HepG2 (cell line): ENCODE data around the gene FAAP20. TPM values are rescaled to one million over a fixed set of nuclear protein-coding genes. Genes with fewer than 3 reads are reported as not detected.

Source experiments
- HNF4G ChIP-seq, 2 experiments: sonication (generic) in 1 of 2; formaldehyde crosslinking in 1 of 2; IDR thresholded peaks; 2 replicates each; pipeline versions ENCODE4 v1.4.0 to v1.6.1; 2011 to 2020; ENCODE audit warnings: borderline replicate concordance in 2 of 2, low read depth in 2 of 2, mild to moderate bottlenecking in 2 of 2, low read length in 1 of 2, missing genetic modification reagents in 1 of 2, moderate library complexity in 1 of 2
- MIER3 ChIP-seq: IDR thresholded peaks from 2 replicates; pipeline ENCODE4 v1.6.1; 2016; ENCODE audit warnings: missing compliant biosample characterization, borderline replicate concordance
- MTA1 ChIP-seq: sonication (generic); formaldehyde crosslinking; IDR thresholded peaks from 2 replicates; pipeline ENCODE4 v1.4.0; 2020; ENCODE audit warnings: missing genetic modification reagents, mild to moderate bottlenecking, borderline replicate concordance
- NBN ChIP-seq: fragments of 450-650 bp; conservative IDR thresholded peaks from 2 replicates; pipeline ENCODE4 v1.6.1; 2017
- RARA ChIP-seq: IDR thresholded peaks from 2 replicates; pipeline ENCODE4 v1.6.1; 2016; ENCODE audit warnings: missing genetic modification reagents, missing compliant biosample characterization
- RBFOX2 ChIP-seq: fragments of 200-400 bp; formaldehyde crosslinking; IDR thresholded peaks from 2 replicates; pipeline ENCODE4 v1.6.1; 2017; ENCODE audit warnings: low read depth, mild to moderate bottlenecking, low read length
- SNAPC5 ChIP-seq: sonication (generic); formaldehyde crosslinking; IDR thresholded peaks from 2 replicates; pipeline ENCODE4 v1.8.1; 2023; ENCODE audit warnings: mild to moderate bottlenecking, missing genetic modification reagents, borderline replicate concordance
- SP1 ChIP-seq, 2 experiments: fragments of 450-650 bp in 1 of 2; sonication (generic) in 1 of 2; formaldehyde crosslinking in 1 of 2; IDR thresholded peaks; 2 replicates each; pipeline versions ENCODE4 v1.4.0 to v1.6.1; 2016 to 2020; ENCODE audit warnings: missing genetic modification reagents in 1 of 2
- TCF7L2 ChIP-seq: IDR thresholded peaks from 2 replicates; pipeline ENCODE4 v1.6.1; 2011; ENCODE audit warnings: mild to moderate bottlenecking, low read depth, low read length, moderate library complexity
- ZBTB40 ChIP-seq, 2 experiments: fragments of 450-650 bp in 1 of 2; sonication (generic) in 1 of 2; formaldehyde crosslinking in 1 of 2; IDR thresholded peaks; 2 replicates each; pipeline versions ENCODE4 v1.6.1 to v1.8.0; 2016 to 2022; ENCODE audit warnings: antibody characterized with exemption in 1 of 2, mild to moderate bottlenecking in 1 of 2, missing genetic modification reagents in 1 of 2
- ZBTB42 ChIP-seq: sonication (generic); formaldehyde crosslinking; IDR thresholded peaks from 2 replicates; pipeline ENCODE4 v1.5.0; 2020; ENCODE audit warnings: mild to moderate bottlenecking, missing genetic modification reagents
- ZFY ChIP-seq: sonication (generic); formaldehyde crosslinking; IDR thresholded peaks from 2 replicates; pipeline ENCODE4 v1.4.0; 2020; ENCODE audit warnings: missing genetic modification reagents
- ZNF160 ChIP-seq: sonication (generic); formaldehyde crosslinking; IDR thresholded peaks from 2 replicates; pipeline ENCODE4 v1.8.0; 2022; ENCODE audit warnings: mild to moderate bottlenecking, inconsistent platforms, missing genetic modification reagents
- ZNF547 ChIP-seq: sonication (generic); formaldehyde crosslinking; IDR thresholded peaks from 2 replicates; pipeline ENCODE4 v1.5.1; 2020; ENCODE audit warnings: mild to moderate bottlenecking, missing genetic modification reagents
- polyA plus RNA-seq, 8 experiments: library from polyadenylated mRNA; depleted of rRNA in 3 of 8; stranded (reverse) in 7 of 8; unstranded in 1 of 8; fragments of >200 nt; fragmentation: Illumina TruSeq in 4 of 8; extraction: Trizol in 4 of 8; gene quantifications; 2 replicates each; pipeline versions ENCODE4 v1.2.1 to v1.2.3, GENCODE V29; 2011 to 2016; ENCODE audit warnings: low read depth in 4 of 8, missing spikeins in 1 of 8, mixed read lengths in 1 of 8; ENCODE audit not compliant: insufficient read depth in 1 of 8
- total RNA-seq, 5 experiments: library from RNA; depleted of rRNA; stranded (reverse); fragments of >200 nt; fragmentation: Illumina TruSeq; extraction: Trizol; gene quantifications; 2 replicates each; pipeline ENCODE4 v1.2.3, GENCODE V29; 2016; ENCODE audit warnings: low read depth in 1 of 5
- TF ChIP-seq, protein P1 (sequence below): sonication (generic); formaldehyde crosslinking; IDR thresholded peaks from 2 replicates; pipeline ENCODE4 v1.8.1; 2023; ENCODE audit warnings: missing genetic modification reagents, inconsistent platforms, borderline replicate concordance
- TF ChIP-seq, protein P2 (sequence below): sonication (generic); formaldehyde crosslinking; IDR thresholded peaks from 2 replicates; pipeline ENCODE4 v1.4.0; 2020; ENCODE audit warnings: missing genetic modification reagents, borderline replicate concordance

The FAAP20 gene
- total and polyA plus RNA-seq, 2 of the 13 experiments (the other 11 are each of a cell fraction or from before 2014, with no cell fraction given): 9.6 to 10.8 TPM

- TF ChIP-seq, protein P1, sequence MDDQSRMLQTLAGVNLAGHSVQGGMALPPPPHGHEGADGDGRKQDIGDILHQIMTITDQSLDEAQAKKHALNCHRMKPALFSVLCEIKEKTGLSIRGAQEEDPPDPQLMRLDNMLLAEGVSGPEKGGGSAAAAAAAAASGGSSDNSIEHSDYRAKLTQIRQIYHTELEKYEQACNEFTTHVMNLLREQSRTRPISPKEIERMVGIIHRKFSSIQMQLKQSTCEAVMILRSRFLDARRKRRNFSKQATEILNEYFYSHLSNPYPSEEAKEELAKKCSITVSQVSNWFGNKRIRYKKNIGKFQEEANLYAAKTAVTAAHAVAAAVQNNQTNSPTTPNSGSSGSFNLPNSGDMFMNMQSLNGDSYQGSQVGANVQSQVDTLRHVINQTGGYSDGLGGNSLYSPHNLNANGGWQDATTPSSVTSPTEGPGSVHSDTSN (CRISPR knock-in tag): 0 out of 2 replicates have a peak, but pooled peaks have one; percentile 47
- TF ChIP-seq NBN: no peak
- no peak for TF ChIP-seq SNAPC5 (CRISPR knock-in tag)
- TF ChIP-seq RBFOX2: peak; percentile 84
- TF ChIP-seq ZBTB40 (IDR thresholded peaks at IDR 0.05): no peak
- TF ChIP-seq ZBTB40 (CRISPR knock-in tag; IDR thresholded peaks at IDR 0.05): no peak
- TF ChIP-seq, protein P2, sequence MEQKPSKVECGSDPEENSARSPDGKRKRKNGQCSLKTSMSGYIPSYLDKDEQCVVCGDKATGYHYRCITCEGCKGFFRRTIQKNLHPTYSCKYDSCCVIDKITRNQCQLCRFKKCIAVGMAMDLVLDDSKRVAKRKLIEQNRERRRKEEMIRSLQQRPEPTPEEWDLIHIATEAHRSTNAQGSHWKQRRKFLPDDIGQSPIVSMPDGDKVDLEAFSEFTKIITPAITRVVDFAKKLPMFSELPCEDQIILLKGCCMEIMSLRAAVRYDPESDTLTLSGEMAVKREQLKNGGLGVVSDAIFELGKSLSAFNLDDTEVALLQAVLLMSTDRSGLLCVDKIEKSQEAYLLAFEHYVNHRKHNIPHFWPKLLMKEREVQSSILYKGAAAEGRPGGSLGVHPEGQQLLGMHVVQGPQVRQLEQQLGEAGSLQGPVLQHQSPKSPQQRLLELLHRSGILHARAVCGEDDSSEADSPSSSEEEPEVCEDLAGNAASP (CRISPR knock-in tag): no peak
- 0 out of 2 replicates have a peak, but pooled peaks have one; percentile 17 for TF ChIP-seq ZNF160 (CRISPR knock-in tag)
- TF ChIP-seq ZBTB42 (CRISPR knock-in tag): no peak
- TF ChIP-seq TCF7L2: no peak
- TF ChIP-seq ZNF547: 0 out of 2 replicates have a peak, but pooled peaks have one; percentile 33
- TF ChIP-seq RARA (CRISPR knock-in tag): peak; percentile 15; the same call in 1 of the 2 replicates
- no peak for TF ChIP-seq MIER3 (CRISPR knock-in tag)
- no peak for TF ChIP-seq SP1 (IDR thresholded peaks at IDR 0.05)
- TF ChIP-seq SP1 (CRISPR knock-in tag; IDR thresholded peaks at IDR 0.05): peak; percentile 47
- TF ChIP-seq ZFY (CRISPR knock-in tag): peak; percentile 71
- TF ChIP-seq HNF4G (IDR thresholded peaks at IDR 0.05; ENCODE audit: borderline replicate concordance, low read depth, low read length): peak; percentile 90
- no peak for TF ChIP-seq HNF4G (CRISPR knock-in tag; IDR thresholded peaks at IDR 0.05; ENCODE audit: borderline replicate concordance, low read depth)
- no peak for TF ChIP-seq MTA1 (CRISPR knock-in tag)
Observed at GRCh38 chr1:2227346-2228156, 33.0 kb upstream of the FAAP20 start (continued).
